K562 (cell line): ENCODE data around the gene ZNF300. TPM values are rescaled to one million over a fixed set of nuclear protein-coding genes. Genes with fewer than 3 reads are reported as not detected.

Experiments used
- ASH1L ChIP-seq: fragments of 450-650 bp; IDR thresholded peaks from 2 replicates; pipeline ENCODE4 v1.6.1; 2018; ENCODE audit warnings: borderline replicate concordance, mild to moderate bottlenecking, low read depth; ENCODE audit not compliant: partially characterized antibody
- BRD9 ChIP-seq: fragments of 450-650 bp; IDR thresholded peaks from 2 replicates; pipeline ENCODE4 v1.6.1; 2018; ENCODE audit warnings: low read depth; ENCODE audit not compliant: partially characterized antibody
- HDGF ChIP-seq: fragments of 450-650 bp; IDR thresholded peaks from 2 replicates; pipeline ENCODE4 v1.6.1; 2016
- MAFK ChIP-seq: IDR thresholded peaks from 2 replicates; pipeline ENCODE4 v1.6.1; 2011; ENCODE audit warnings: low read length, improper control_type of control experiment
- NONO ChIP-seq, 2 experiments: fragments of 200-400 bp in 1 of 2; fragments of 450-650 bp in 1 of 2; formaldehyde crosslinking in 1 of 2; IDR thresholded peaks; 2 replicates each; pipeline ENCODE4 v1.6.1; 2017; ENCODE audit warnings: low read depth in 2 of 2, mild to moderate bottlenecking in 2 of 2, moderate library complexity in 2 of 2, low read length in 1 of 2
- PHB2 ChIP-seq: fragments of 450-650 bp; IDR thresholded peaks from 2 replicates; pipeline ENCODE4 v1.6.1; 2017; ENCODE audit warnings: low read depth
- THRAP3 ChIP-seq: fragments of 450-650 bp; IDR thresholded peaks from 2 replicates; pipeline ENCODE4 v1.6.1; 2016; ENCODE audit warnings: mild to moderate bottlenecking, inconsistent platforms, borderline replicate concordance
- ZNF133 ChIP-seq: fragments of 250-450 bp; sonication (Bioruptor Pico); IDR thresholded peaks from 2 replicates; pipeline ENCODE4 v1.4.0; 2020; ENCODE audit warnings: mild to moderate bottlenecking
- ZNF274 ChIP-seq: IDR thresholded peaks from 2 replicates; pipeline ENCODE4 v1.6.1; 2011; ENCODE audit warnings: low read depth, mild to moderate bottlenecking, low read length, moderate library complexity, borderline replicate concordance
- ZNF311 ChIP-seq: fragments of 250-450 bp; sonication (Bioruptor Pico); IDR thresholded peaks from 2 replicates; pipeline ENCODE4 v1.4.0; 2020; ENCODE audit warnings: mild to moderate bottlenecking, moderate library complexity
- ZNF445 ChIP-seq: fragments of 250-450 bp; sonication (Bioruptor Pico); IDR thresholded peaks from 2 replicates; pipeline ENCODE4 v1.4.0; 2020; ENCODE audit warnings: low read depth, mild to moderate bottlenecking, moderate library complexity
- ZNF766 ChIP-seq: fragments of 200-800 bp; sonication (Bioruptor generic); conservative IDR thresholded peaks from 2 replicates; pipeline ENCODE4 v1.6.1; 2016; ENCODE audit warnings: missing genetic modification characterization, missing compliant biosample characterization
- polyA plus RNA-seq, 8 experiments: library from polyadenylated mRNA; depleted of rRNA in 4 of 8; stranded (reverse) in 5 of 8; unstranded in 3 of 8; fragments of >200 nt; fragmentation: Nextera tagmentation in 2 of 8; fragmentation: Illumina TruSeq in 1 of 8; extraction: Ambion mirVana in 2 of 8; extraction: Trizol in 1 of 8; gene quantifications; 2 replicates each; pipeline versions ENCODE4 v1.2.1 to v1.2.3, GENCODE V29; 2011 to 2014; ENCODE audit warnings: inconsistent platforms in 1 of 8, missing spikeins in 1 of 8
- total RNA-seq, 7 experiments: library from RNA; depleted of rRNA in 6 of 7; stranded (reverse); fragments of >200 nt in 6 of 7; fragmentation: Illumina TruSeq in 2 of 7; extraction: Trizol in 2 of 7; gene quantifications; 2 replicates each; pipeline versions ENCODE4 v1.2.1 to v1.2.3, GENCODE V29; 2011 to 2021; ENCODE audit warnings: low replicate concordance in 1 of 7
- TF ChIP-seq, protein P1 (sequence below): fragments of 200-600 bp; sonication (generic); IDR thresholded peaks from one replicate; pipeline ENCODE4 v1.6.1; 2012; ENCODE audit warnings: mild to moderate bottlenecking, low read depth, low read length, inconsistent platforms
- TF ChIP-seq, protein P2 (sequence below), 2 experiments: fragments of 450-650 bp; IDR thresholded peaks; 2 replicates each; pipeline ENCODE4 v1.6.1; 2018; ENCODE audit warnings: mild to moderate bottlenecking in 2 of 2, low read depth in 1 of 2; ENCODE audit not compliant: partially characterized antibody in 2 of 2

Gene ZNF300
- total and polyA plus RNA-seq, 9 of the 15 experiments (the other 6 are each of a cell fraction or from before 2014, with no cell fraction given): 4.4 to 13.2 (median 11.1) TPM

DNA sequence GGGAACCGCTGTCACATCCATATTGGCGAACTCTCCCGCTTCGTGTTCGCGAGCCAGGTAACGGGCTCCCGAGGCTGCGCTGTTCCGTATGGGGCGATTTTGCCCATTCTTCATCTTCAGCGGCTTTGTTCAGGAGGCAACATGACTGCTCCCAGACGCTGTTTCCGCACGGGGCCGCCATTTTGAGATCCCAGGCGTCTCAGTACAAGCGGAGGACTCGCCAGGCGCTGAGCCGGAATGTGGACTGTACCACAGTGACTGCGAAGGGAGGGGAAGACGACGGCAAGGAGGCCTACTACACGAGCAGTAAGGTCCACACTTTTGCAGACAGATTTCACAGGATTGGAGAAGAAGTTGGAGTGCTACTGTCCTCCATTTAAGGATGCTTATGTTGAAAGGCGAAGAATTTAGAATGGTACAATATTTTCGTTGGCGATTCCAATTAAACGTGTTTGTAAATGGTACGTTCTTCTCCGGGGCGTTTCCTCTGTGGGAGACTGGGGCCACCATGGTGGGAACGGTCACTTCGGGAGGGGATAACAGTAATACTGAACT lies 41.6 kb upstream of the ZNF300 start (continued):
- TF ChIP-seq, protein P1, sequence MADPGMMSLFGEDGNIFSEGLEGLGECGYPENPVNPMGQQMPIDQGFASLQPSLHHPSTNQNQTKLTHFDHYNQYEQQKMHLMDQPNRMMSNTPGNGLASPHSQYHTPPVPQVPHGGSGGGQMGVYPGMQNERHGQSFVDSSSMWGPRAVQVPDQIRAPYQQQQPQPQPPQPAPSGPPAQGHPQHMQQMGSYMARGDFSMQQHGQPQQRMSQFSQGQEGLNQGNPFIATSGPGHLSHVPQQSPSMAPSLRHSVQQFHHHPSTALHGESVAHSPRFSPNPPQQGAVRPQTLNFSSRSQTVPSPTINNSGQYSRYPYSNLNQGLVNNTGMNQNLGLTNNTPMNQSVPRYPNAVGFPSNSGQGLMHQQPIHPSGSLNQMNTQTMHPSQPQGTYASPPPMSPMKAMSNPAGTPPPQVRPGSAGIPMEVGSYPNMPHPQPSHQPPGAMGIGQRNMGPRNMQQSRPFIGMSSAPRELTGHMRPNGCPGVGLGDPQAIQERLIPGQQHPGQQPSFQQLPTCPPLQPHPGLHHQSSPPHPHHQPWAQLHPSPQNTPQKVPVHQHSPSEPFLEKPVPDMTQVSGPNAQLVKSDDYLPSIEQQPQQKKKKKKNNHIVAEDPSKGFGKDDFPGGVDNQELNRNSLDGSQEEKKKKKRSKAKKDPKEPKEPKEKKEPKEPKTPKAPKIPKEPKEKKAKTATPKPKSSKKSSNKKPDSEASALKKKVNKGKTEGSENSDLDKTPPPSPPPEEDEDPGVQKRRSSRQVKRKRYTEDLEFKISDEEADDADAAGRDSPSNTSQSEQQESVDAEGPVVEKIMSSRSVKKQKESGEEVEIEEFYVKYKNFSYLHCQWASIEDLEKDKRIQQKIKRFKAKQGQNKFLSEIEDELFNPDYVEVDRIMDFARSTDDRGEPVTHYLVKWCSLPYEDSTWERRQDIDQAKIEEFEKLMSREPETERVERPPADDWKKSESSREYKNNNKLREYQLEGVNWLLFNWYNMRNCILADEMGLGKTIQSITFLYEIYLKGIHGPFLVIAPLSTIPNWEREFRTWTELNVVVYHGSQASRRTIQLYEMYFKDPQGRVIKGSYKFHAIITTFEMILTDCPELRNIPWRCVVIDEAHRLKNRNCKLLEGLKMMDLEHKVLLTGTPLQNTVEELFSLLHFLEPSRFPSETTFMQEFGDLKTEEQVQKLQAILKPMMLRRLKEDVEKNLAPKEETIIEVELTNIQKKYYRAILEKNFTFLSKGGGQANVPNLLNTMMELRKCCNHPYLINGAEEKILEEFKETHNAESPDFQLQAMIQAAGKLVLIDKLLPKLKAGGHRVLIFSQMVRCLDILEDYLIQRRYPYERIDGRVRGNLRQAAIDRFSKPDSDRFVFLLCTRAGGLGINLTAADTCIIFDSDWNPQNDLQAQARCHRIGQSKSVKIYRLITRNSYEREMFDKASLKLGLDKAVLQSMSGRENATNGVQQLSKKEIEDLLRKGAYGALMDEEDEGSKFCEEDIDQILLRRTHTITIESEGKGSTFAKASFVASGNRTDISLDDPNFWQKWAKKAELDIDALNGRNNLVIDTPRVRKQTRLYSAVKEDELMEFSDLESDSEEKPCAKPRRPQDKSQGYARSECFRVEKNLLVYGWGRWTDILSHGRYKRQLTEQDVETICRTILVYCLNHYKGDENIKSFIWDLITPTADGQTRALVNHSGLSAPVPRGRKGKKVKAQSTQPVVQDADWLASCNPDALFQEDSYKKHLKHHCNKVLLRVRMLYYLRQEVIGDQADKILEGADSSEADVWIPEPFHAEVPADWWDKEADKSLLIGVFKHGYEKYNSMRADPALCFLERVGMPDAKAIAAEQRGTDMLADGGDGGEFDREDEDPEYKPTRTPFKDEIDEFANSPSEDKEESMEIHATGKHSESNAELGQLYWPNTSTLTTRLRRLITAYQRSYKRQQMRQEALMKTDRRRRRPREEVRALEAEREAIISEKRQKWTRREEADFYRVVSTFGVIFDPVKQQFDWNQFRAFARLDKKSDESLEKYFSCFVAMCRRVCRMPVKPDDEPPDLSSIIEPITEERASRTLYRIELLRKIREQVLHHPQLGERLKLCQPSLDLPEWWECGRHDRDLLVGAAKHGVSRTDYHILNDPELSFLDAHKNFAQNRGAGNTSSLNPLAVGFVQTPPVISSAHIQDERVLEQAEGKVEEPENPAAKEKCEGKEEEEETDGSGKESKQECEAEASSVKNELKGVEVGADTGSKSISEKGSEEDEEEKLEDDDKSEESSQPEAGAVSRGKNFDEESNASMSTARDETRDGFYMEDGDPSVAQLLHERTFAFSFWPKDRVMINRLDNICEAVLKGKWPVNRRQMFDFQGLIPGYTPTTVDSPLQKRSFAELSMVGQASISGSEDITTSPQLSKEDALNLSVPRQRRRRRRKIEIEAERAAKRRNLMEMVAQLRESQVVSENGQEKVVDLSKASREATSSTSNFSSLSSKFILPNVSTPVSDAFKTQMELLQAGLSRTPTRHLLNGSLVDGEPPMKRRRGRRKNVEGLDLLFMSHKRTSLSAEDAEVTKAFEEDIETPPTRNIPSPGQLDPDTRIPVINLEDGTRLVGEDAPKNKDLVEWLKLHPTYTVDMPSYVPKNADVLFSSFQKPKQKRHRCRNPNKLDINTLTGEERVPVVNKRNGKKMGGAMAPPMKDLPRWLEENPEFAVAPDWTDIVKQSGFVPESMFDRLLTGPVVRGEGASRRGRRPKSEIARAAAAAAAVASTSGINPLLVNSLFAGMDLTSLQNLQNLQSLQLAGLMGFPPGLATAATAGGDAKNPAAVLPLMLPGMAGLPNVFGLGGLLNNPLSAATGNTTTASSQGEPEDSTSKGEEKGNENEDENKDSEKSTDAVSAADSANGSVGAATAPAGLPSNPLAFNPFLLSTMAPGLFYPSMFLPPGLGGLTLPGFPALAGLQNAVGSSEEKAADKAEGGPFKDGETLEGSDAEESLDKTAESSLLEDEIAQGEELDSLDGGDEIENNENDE: no peak
- TF ChIP-seq NONO (IDR thresholded peaks at IDR 0.05; ENCODE audit: low read depth in 2 of 2, low read length in 1 of 2): peak in 1 of 2 experiments; percentile 98; a peak in 2 of 4 replicates
- no peak for TF ChIP-seq PHB2
- TF ChIP-seq MAFK: no peak
- no peak for TF ChIP-seq THRAP3
- TF ChIP-seq ZNF445 (CRISPR knock-in tag): no peak
- no peak for TF ChIP-seq ZNF274
- no peak for TF ChIP-seq ZNF311 (CRISPR knock-in tag)
- peak; percentile 68 for TF ChIP-seq ASH1L
- TF ChIP-seq BRD9: no peak
- TF ChIP-seq, protein P2, sequence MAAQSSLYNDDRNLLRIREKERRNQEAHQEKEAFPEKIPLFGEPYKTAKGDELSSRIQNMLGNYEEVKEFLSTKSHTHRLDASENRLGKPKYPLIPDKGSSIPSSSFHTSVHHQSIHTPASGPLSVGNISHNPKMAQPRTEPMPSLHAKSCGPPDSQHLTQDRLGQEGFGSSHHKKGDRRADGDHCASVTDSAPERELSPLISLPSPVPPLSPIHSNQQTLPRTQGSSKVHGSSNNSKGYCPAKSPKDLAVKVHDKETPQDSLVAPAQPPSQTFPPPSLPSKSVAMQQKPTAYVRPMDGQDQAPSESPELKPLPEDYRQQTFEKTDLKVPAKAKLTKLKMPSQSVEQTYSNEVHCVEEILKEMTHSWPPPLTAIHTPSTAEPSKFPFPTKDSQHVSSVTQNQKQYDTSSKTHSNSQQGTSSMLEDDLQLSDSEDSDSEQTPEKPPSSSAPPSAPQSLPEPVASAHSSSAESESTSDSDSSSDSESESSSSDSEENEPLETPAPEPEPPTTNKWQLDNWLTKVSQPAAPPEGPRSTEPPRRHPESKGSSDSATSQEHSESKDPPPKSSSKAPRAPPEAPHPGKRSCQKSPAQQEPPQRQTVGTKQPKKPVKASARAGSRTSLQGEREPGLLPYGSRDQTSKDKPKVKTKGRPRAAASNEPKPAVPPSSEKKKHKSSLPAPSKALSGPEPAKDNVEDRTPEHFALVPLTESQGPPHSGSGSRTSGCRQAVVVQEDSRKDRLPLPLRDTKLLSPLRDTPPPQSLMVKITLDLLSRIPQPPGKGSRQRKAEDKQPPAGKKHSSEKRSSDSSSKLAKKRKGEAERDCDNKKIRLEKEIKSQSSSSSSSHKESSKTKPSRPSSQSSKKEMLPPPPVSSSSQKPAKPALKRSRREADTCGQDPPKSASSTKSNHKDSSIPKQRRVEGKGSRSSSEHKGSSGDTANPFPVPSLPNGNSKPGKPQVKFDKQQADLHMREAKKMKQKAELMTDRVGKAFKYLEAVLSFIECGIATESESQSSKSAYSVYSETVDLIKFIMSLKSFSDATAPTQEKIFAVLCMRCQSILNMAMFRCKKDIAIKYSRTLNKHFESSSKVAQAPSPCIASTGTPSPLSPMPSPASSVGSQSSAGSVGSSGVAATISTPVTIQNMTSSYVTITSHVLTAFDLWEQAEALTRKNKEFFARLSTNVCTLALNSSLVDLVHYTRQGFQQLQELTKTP (IDR thresholded peaks at IDR 0.05; ENCODE audit: low read depth in 1 of 2, partially characterized antibody in 2 of 2): no peak
- no peak for TF ChIP-seq HDGF
- no peak for TF ChIP-seq ZNF133 (CRISPR knock-in tag)
- TF ChIP-seq ZNF766 (CRISPR knock-in tag): no peak
